GM12878 (cell line): ENCODE results near the gene UAP1L1. TPM values are rescaled to one million over a fixed set of nuclear protein-coding genes. Genes with fewer than 3 reads are reported as not detected.

Experiments used
- ATAC-seq: fragments of 200-7000 bp; cut with Tn5 transposase; 3 replicates; pipeline ENCODE4 v1.9.1; 2020; ENCODE audit warnings: mild to moderate bottlenecking, moderate library complexity
- BruUV-seq: library from RNA; stranded (reverse); fragments of 400-500 nt; replicated peaks from 2 replicates; lab custom pipeline; 2021; lab: Mats Ljungman, UMichigan
- CTCF ChIA-PET: fragments of 300-600 bp; sonication (Branson Sonifier 250); formaldehyde crosslinking; extraction: SDS; loops from one replicate; lab custom pipeline; 2021; ENCODE audit warnings: inconsistent platforms; lab: Yijun Ruan, JAX
- POLR2A ChIA-PET: fragments of 350-600 bp; formaldehyde crosslinking; extraction: SDS; loops from one replicate; lab custom pipeline; 2021; ENCODE audit warnings: inconsistent platforms; lab: Charles Lee
- RAD21 ChIA-PET: fragments of 300-600 bp; sonication (Branson Sonifier 250); formaldehyde crosslinking; loops from one replicate; lab custom pipeline; 2023; ENCODE audit warnings: antibody characterized with exemption; ENCODE audit not compliant: unreplicated experiment; lab: Charles Lee
- SMC1A ChIA-PET: fragments of 300-600 bp; sonication (Branson Sonifier 250); formaldehyde crosslinking; loops from one replicate; lab custom pipeline; 2023; ENCODE audit not compliant: unreplicated experiment, uncharacterized antibody; lab: Charles Lee
- DNase-seq: peaks from one replicate; pipeline ENCODE4 v3.0.0-alpha.2; 2011; ENCODE audit warnings: low read depth, low spot score
- FAIRE-seq: peaks from 3 replicates; lab custom pipeline; 2011; peaks lifted over from hg19 to GRCh38; lab: Jason Lieb, UNC
- H2AFZ ChIP-seq: 2 replicates; pipeline ENCODE4 v1.6.0; 2011; ENCODE audit warnings: low read depth, low read length, control low read depth; ENCODE audit not compliant: control insufficient read depth
- H3K27ac ChIP-seq: 2 replicates; pipeline ENCODE4 v1.5.1; 2011; ENCODE audit warnings: control low read depth; ENCODE audit not compliant: control insufficient read depth, insufficient read depth
- H3K27me3 ChIP-seq, 2 experiments: replicated peaks in 1 of 2; 2 replicates each; pipeline versions ENCODE4 v1.6.0 to v1.6.1; 2011; ENCODE audit warnings: low read length in 1 of 2; ENCODE audit not compliant: control insufficient read depth in 2 of 2, insufficient read depth in 2 of 2
- H3K36me3 ChIP-seq, 2 experiments: 2 replicates each; pipeline ENCODE4 v1.5.1; 2011; ENCODE audit warnings: low read length in 1 of 2; ENCODE audit not compliant: control insufficient read depth in 2 of 2, insufficient read depth in 2 of 2
- H3K4me1 ChIP-seq: 2 replicates; pipeline ENCODE4 v1.6.1; 2011; ENCODE audit warnings: mild to moderate bottlenecking, low read length, moderate library complexity, mixed read lengths; ENCODE audit not compliant: control insufficient read depth, insufficient read depth
- H3K4me2 ChIP-seq: 2 replicates; pipeline ENCODE4 v1.6.0; 2011; ENCODE audit warnings: control low read depth; ENCODE audit not compliant: control insufficient read depth, insufficient read depth
- H3K4me3 ChIP-seq: fragments of 200-600 bp; sonication (generic); 2 replicates; pipeline ENCODE4 v1.5.1; 2016
- H3K79me2 ChIP-seq: 2 replicates; pipeline ENCODE4 v1.6.0; 2011; ENCODE audit warnings: low read length; ENCODE audit not compliant: control insufficient read depth, insufficient read depth
- H3K9ac ChIP-seq: 2 replicates; pipeline ENCODE4 v1.8.0; 2011; ENCODE audit warnings: low read length, control low read depth, mixed read lengths; ENCODE audit not compliant: control insufficient read depth, insufficient read depth
- H3K9me3 ChIP-seq: replicated peaks from 3 replicates; pipeline ENCODE4 v1.5.1; 2011; ENCODE audit warnings: mild to moderate bottlenecking, low read length; ENCODE audit not compliant: control insufficient read depth, insufficient read depth
- H4K20me1 ChIP-seq: 2 replicates; pipeline ENCODE4 v1.6.0; 2011; ENCODE audit not compliant: control insufficient read depth, insufficient read depth
- E2F8 ChIP-seq: fragments of 450-650 bp; IDR thresholded peaks from 2 replicates; pipeline ENCODE4 v1.6.1; 2018; ENCODE audit warnings: mild to moderate bottlenecking, low read depth, moderate library complexity; ENCODE audit not compliant: partially characterized antibody
- RELA ChIP-seq: fragments of 450-650 bp; IDR thresholded peaks from 2 replicates; pipeline ENCODE4 v1.8.0; 2014; ENCODE audit warnings: borderline replicate concordance; ENCODE audit not compliant: partially characterized antibody
- SIN3A ChIP-seq: IDR thresholded peaks from 2 replicates; pipeline ENCODE4 v1.6.1; 2012; ENCODE audit warnings: low read depth, low read length, improper control_type of control experiment
- SPI1 ChIP-seq: IDR thresholded peaks from 2 replicates; pipeline ENCODE4 v1.6.1; 2011; ENCODE audit warnings: low read depth, mild to moderate bottlenecking, low read length, moderate library complexity, borderline replicate concordance; ENCODE audit not compliant: insufficient read depth
- SREBF1 ChIP-seq: IDR thresholded peaks from 2 replicates; pipeline ENCODE4 v1.6.1; 2012; ENCODE audit warnings: mild to moderate bottlenecking, low read length
- TCF12 ChIP-seq: IDR thresholded peaks from 2 replicates; pipeline ENCODE4 v1.6.1; 2011; ENCODE audit warnings: low read depth, mild to moderate bottlenecking, low read length
- TCF3 ChIP-seq: IDR thresholded peaks from 2 replicates; pipeline ENCODE4 v1.6.1; 2012; ENCODE audit warnings: low read depth, mild to moderate bottlenecking, low read length, borderline replicate concordance; ENCODE audit not compliant: insufficient read depth
- ZNF384 ChIP-seq: IDR thresholded peaks from 2 replicates; pipeline ENCODE4 v1.6.1; 2012; ENCODE audit warnings: low read depth, mild to moderate bottlenecking, low read length, improper control_type of control experiment, borderline replicate concordance
- whole genome bisulfite sequencing: methylation state at CpG from one replicate; pipeline ENCODE4 v1.1.6; 2016; ENCODE audit warnings: low lambda C conversion rate; ENCODE audit not compliant: insufficient replicate concordance, insufficient coverage; ENCODE audit errors: missing lambda C conversion rate; 5-methylcytosine and 5-hydroxymethylcytosine counted together
- in situ Hi-C: fragments of 300-500 bp; cut with MboI; formaldehyde crosslinking; loops from 9 replicates; pipeline ENCODE4 v1.14.3; 2018; ENCODE audit warnings: mixed read lengths
- intact Hi-C: fragments of 100-400 bp; cut with micrococcal nuclease; formaldehyde crosslinking; loops from one replicate; pipeline ENCODE4 v1.14.2; 2022; ENCODE audit not compliant: unreplicated experiment
- polyA plus RNA-seq, 11 experiments: library from polyadenylated mRNA; depleted of rRNA in 4 of 11; unstranded in 6 of 11; stranded (reverse) in 5 of 11; fragments of >200 nt; fragmentation: Nextera tagmentation in 4 of 11; fragmentation: Illumina TruSeq in 1 of 11; extraction: Ambion mirVana in 4 of 11; extraction: Trizol in 1 of 11; gene quantifications; 1 replicate in 1 of 11; 2 replicates in 10 of 11; pipeline versions ENCODE4 v1.2.1 to v1.2.3, GENCODE V29; 2011 to 2016; ENCODE audit warnings: inconsistent platforms in 2 of 11, missing spikeins in 2 of 11, low read depth in 1 of 11
- total RNA-seq, 4 experiments: library from RNA; depleted of rRNA in 3 of 4; stranded (reverse); fragments of >200 nt in 3 of 4; fragmentation: Illumina TruSeq in 1 of 4; extraction: Trizol in 1 of 4; gene quantifications; 2 replicates each; pipeline versions ENCODE4 v1.2.1 to v1.2.3, GENCODE V29; 2013 to 2021

UAP1L1 gene
- total and polyA plus RNA-seq, 10 of the 15 experiments (the other 5 are each of a cell fraction or from before 2014, with no cell fraction given), result 0.29 to 15.7 (median 5.8) TPM

- H3K36me3 ChIP-seq, result no peaks in the 10 kb centered on the region
- no peak within 1 kb of the TSS for H3K9ac ChIP-seq
- ChIA-PET RAD21 (interaction anchor here (0.5 to 1.4 kb wide), 5 partner anchors 38 to 265 kb away, joined by 3 to 7 read pairs (median 4); partner anchors contain the start of gene SAPCD2), POLR2A (no interaction called here), CTCF (interaction anchor here (0.6 to 4.7 kb wide), 8 partner anchors 15 to 244 kb away, joined by 3 to 65 read pairs (median 4); partner anchors contain the start of genes AJM1 and TMEM141), SMC1A (interaction anchor here (5.2 kb wide), 1 partner anchor 84 kb away, joined by 77 read pairs; no protein-coding TSS in a partner anchor)
- H4K20me1 ChIP-seq, result no peaks in the 10 kb centered on the region
- H3K27ac ChIP-seq, result no peak within 1 kb of the TSS
- H3K79me2 ChIP-seq, result no peaks in the 10 kb centered on the region
- DNase-seq (no peak), ATAC-seq (peak; percentile 8; the same call in 1 of the 3 replicates), FAIRE-seq (no peak)
- no peak within 1 kb of the TSS for H2AFZ ChIP-seq
- in situ Hi-C loops, result no loop called here
- H3K27me3 ChIP-seq, result peaks cover 0 to 2% of the 10 kb centered on the region in 2 experiments; a peak in 2 of 4 replicates
- H3K4me1 ChIP-seq, result peaks cover 50% of the 10 kb centered on the region
- BruUV-seq, result no TSS peak
- no peak within 1 kb of the TSS for H3K4me2 ChIP-seq
- H3K4me3 ChIP-seq, result no peak within 1 kb of the TSS
- no peaks in the 10 kb centered on the region for H3K9me3 ChIP-seq
- peak; percentile 32; the same call in 1 of the 2 replicates for TF ChIP-seq SPI1
- peak; percentile 75 for TF ChIP-seq TCF3
- no peak for TF ChIP-seq SREBF1
- peak; percentile 70; the same call in 1 of the 2 replicates for TF ChIP-seq TCF12
- intact Hi-C loops, result no loop called here
- 4% methylated on average over 16 of the region's 16 CpGs for WGBS
Observed at GRCh38 chr9:137031904-137032640, 45.2 kb upstream of the UAP1L1 start, which contains the start of gene FUT7. Gene FUT7 (minus strand): TSS chr9:137032088. CDS start chr9:137031991, 97 bp downstream.

- BruUV-seq, result no TSS peak
- in situ Hi-C loops, result no loop called here
Observed at GRCh38 chr9:137032858-137033257, 44.5 kb upstream of the UAP1L1 start.

More at GRCh38 chr9:137032858-137033257, 44.5 kb upstream of the UAP1L1 start:
- ChIA-PET SMC1A (interaction anchor here (5.2 kb wide), 1 partner anchor 85 kb away, joined by 77 read pairs; no protein-coding TSS in a partner anchor), CTCF (interaction anchor here (1.0 to 4.7 kb wide), 6 partner anchors 28 to 245 kb away, joined by 3 to 163 read pairs (median 14); no protein-coding TSS in a partner anchor), RAD21 (interaction anchor here (1.0 to 1.4 kb wide), 2 partner anchors 38 to 85 kb away, joined by 5 to 7 read pairs; partner anchors contain the start of gene SAPCD2)
- H3K27ac ChIP-seq, result no peak overlapping the region
- no peaks in the 10 kb centered on the region for H4K20me1 ChIP-seq
- DNase-seq (no peak), FAIRE-seq (no peak)
- no peaks in the 10 kb centered on the region for H3K79me2 ChIP-seq
- no peaks in the 10 kb centered on the region for H3K9me3 ChIP-seq
- H3K9ac ChIP-seq, result no peak overlapping the region
- no peak overlapping the region for H3K4me3 ChIP-seq
- no peak overlapping the region for H2AFZ ChIP-seq
- H3K4me2 ChIP-seq, result no peak overlapping the region
- 24% methylated on average over 10 of the region's 10 CpGs for WGBS
- no peak for TF ChIP-seq E2F8
- TF ChIP-seq ZNF384, result no peak
- TF ChIP-seq RELA, result no peak
- no peak for TF ChIP-seq SIN3A
- TF ChIP-seq, all 136 proteins: peak for 0
- intact Hi-C loops, result no loop called here
- Histone ChIP-seq H3K4me1 (peaks cover 50% of the 10 kb centered on the region), H3K27me3 (no peaks in the 10 kb centered on the region), H3K36me3 (no peaks in the 10 kb centered on the region)
- POLR2A ChIA-PET, result no interaction called here
- 0 out of 3 replicates have a peak, but pooled peaks have one; percentile 5 for ATAC-seq
